Vagina (tissue), 2 donors: Measurements from ENCODE around the gene TDRD5.

Source experiments
- CTCF ChIP-seq, 3 experiments: fragments of 450-650 bp in 2 of 3; fragments of 200-600 bp in 1 of 3; sonication (generic) in 1 of 3; IDR thresholded peaks; one replicate each; pipeline ENCODE4 v1.5.1; 2017 to 2019; ENCODE audit warnings: antibody characterized with exemption in 3 of 3, mild to moderate bottlenecking in 2 of 3, moderate library complexity in 2 of 3
- POLR2A ChIP-seq, 2 donors: fragments of 450-650 bp; IDR thresholded peaks; one replicate each; pipeline ENCODE4 v1.6.1; 2017; ENCODE audit warnings: antibody characterized with exemption in 2 of 2, mild to moderate bottlenecking in 2 of 2, moderate library complexity in 2 of 2
- POLR2AphosphoS5 ChIP-seq, 2 donors: sonication (generic); formaldehyde crosslinking; IDR thresholded peaks; one replicate each; pipeline ENCODE4 v1.9.0; 2017; ENCODE audit warnings: antibody characterized with exemption in 2 of 2, mild to moderate bottlenecking in 2 of 2, low read depth in 1 of 2; ENCODE audit not compliant: insufficient read depth in 1 of 2

GRCh38 chr1:179547021-179547535 lies 44.6 kb upstream of the TDRD5 start:
- TF ChIP-seq CTCF (IDR thresholded peaks at IDR 0.05) (no peak), POLR2AphosphoS5 (IDR thresholded peaks at IDR 0.05; ENCODE audit: insufficient read depth in 1 of 2, low read depth in 1 of 2) (no peak), POLR2A (IDR thresholded peaks at IDR 0.05) (no peak)
